AG09319 (cell line): ENCODE results near the gene KIAA0319L.
"Not testable (repeated sequence)": the region's sequence is repeated elsewhere in the genome, so short reads cannot be mapped to it uniquely, and the experiment has no call there.

ENCODE experiments used
- DNase-seq: peaks from one replicate; pipeline ENCODE4 v3.0.0-alpha.2; 2010; ENCODE audit warnings: low read depth; ENCODE audit errors: extremely low read depth
- CTCF ChIP-seq: IDR thresholded peaks from 2 replicates; pipeline ENCODE4 v1.5.1; 2011; ENCODE audit warnings: low read depth, mild to moderate bottlenecking, inconsistent platforms, low read length, moderate library complexity

Gene KIAA0319L

GRCh38 chr1:35577071-35577998 lies 20.1 kb upstream of the KIAA0319L start:
- TF ChIP-seq CTCF = no peak
- no peak for DNase-seq

GRCh38 chr1:35576766-35577070 lies 19.5 kb upstream of the KIAA0319L start:
- not testable (repeated sequence) for DNase-seq

DNA sequence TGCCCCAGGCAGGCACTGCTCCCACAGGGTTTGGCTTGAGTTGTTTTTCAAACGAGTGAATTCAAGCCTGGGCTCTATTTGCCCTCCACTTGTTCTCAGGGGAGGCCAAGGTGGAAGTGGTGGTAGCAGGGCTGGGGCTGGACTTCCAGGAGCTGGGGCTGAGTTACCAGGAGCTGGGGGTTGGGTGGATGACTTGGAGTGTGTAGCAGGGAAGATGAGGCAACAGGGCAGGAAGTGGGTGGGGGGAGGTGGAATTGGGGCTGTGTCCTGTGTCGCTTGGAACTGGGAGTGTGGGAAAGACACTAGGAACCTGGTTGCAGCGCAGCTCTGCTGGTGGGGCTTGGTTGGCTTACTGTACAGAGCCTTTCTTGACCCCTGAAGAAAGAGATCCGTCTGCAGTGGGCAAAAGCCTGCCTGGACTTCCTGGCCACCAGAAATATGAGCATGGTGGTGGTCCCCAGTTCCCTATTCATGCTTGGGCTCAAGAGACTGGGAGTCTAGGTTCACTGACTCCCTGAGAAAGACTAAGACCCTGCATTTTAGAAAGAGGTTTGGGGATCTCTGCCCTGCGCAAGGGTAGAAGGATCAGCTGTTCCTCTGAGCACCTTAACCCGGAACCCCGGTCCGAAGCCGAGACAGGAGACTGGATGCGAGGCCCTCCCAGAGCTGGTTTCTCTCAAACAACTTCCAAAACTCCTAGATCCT lies 19.0 kb upstream of the KIAA0319L start:
- no peak for TF ChIP-seq CTCF
- no peak for DNase-seq

GRCh38 chr1:35575416-35575958 lies 18.3 kb upstream of the KIAA0319L start:
- TF ChIP-seq CTCF = no peak
- no peak for DNase-seq

GRCh38 chr1:35574655-35575415 lies 17.6 kb upstream of the KIAA0319L start:
- DNase-seq = no peak
- TF ChIP-seq CTCF = no peak

GRCh38 chr1:35574125-35574654 lies 17.0 kb upstream of the KIAA0319L start:
- TF ChIP-seq CTCF = no peak
- no peak for DNase-seq
